ENCODE measurements around the gene LBH.

Gene LBH

DNA sequence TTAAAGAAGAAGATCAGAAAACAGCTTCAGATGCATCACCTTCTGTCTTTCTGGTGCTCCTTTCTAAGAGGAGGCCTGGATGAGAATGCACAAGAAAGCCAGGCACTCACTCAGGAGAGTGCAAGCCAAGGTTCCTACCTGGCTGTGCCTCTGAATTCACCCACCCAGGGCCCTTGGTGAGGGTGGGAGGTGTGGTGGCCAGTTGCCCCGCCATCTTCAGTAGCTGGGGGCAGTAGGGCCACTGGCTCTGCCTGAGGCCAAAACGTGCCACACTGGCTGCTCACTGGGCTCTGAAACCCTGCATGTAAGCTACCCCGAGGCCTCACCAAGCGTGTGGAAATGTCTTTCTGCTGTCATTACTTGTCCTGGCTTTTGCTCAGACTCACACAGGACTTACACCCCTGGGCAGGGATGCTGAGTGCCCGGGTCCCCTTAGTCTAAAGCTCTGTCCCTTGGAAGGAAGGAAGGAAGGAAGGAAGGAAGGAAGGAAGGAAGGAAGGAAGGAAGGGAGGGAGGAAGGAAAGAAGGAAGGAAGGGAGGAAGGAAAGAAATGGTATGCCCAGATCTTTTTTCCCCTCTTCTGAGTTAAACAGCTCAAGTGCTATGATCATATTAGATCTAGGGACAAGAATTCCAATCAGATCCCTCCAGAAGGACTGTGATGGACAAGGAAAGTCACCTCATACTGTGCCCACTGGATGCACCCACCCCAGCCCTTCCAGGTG, 8.5 kb upstream of the LBH start:
- H3K27ac Mint-ChIP-seq: no peak overlapping the region
- no peak for DNase-seq
- H3K36me3 Mint-ChIP-seq: no peaks in the 10 kb centered on the region
- no peak for ATAC-seq (replicated peaks)
- H3K9me3 Mint-ChIP-seq: no peaks in the 10 kb centered on the region
- peaks cover 41 to 56% of the 10 kb centered on the region in 2 donors for H3K4me1 Mint-ChIP-seq
- H3K27me3 Mint-ChIP-seq: no peaks in the 10 kb centered on the region
- H3K4me3 Mint-ChIP-seq: no peak overlapping the region

- Mint-ChIP-seq H3K9me3 (no peaks in the 10 kb centered on the region), H3K27me3 (no peaks in the 10 kb centered on the region), H3K36me3 (no peaks in the 10 kb centered on the region), H3K27ac (peak overlapping the region; percentile 15), H3K4me1 (peaks cover 41 to 52% of the 10 kb centered on the region in 2 donors), H3K4me3 (no peak overlapping the region)
- DNase-seq (no peak), ATAC-seq (replicated peaks) (peak; percentile 79 to 82)
Observed at GRCh38 chr2:30223413-30223874, 7.9 kb upstream of the LBH start.

DNA sequence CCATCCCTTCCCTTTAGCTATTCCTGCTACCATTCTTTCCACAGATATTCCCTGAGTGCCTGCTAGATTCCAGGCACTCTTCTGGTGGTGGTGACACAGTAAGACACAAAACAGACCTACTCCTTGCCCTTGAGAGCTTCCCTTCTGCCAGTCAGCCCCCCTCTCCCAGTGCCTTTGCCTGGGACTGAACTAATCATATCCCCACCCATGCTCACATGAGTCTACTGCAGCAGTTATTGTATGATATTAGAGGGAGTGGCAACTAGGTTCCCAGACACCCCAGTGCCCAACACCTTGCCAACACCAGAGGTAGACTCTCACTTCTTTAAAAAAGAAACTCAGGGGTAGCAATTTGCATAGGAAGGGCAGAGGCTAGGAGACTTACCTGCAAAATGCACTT, 7.2 kb upstream of the LBH start:
- H3K9me3 Mint-ChIP-seq: no peaks in the 10 kb centered on the region
- peaks cover 41 to 52% of the 10 kb centered on the region in 2 donors for H3K4me1 Mint-ChIP-seq
- ATAC-seq (replicated peaks) (peak; percentile 8 to 10), DNase-seq (no peak)
- H3K4me3 Mint-ChIP-seq: peak overlapping the region; percentile 54 to 90
- H3K27me3 Mint-ChIP-seq: no peaks in the 10 kb centered on the region
- H3K36me3 Mint-ChIP-seq: no peaks in the 10 kb centered on the region
- H3K27ac Mint-ChIP-seq: peak overlapping the region; percentile 63

- H3K9me3 Mint-ChIP-seq: no peaks in the 10 kb centered on the region
- H3K36me3 Mint-ChIP-seq: no peaks in the 10 kb centered on the region
- peak overlapping the region; percentile 90 to 92 for H3K4me3 Mint-ChIP-seq
- ATAC-seq (replicated peaks): peak; percentile 54 to 58
- H3K4me1 Mint-ChIP-seq: peaks cover 43 to 60% of the 10 kb centered on the region in 2 donors
- peak overlapping the region; percentile 99 for H3K27ac Mint-ChIP-seq
- no peaks in the 10 kb centered on the region for H3K27me3 Mint-ChIP-seq
- DNase-seq: peak; percentile 21
Observed at GRCh38 chr2:30225131-30225762, 6.1 kb upstream of the LBH start.

GRCh38 chr2:30226144-30227032, 4.9 kb upstream of the LBH start:
- DNase-seq (no peak), ATAC-seq (replicated peaks) (no peak)
- Mint-ChIP-seq H3K27me3 (no peaks in the 10 kb centered on the region), H3K4me3 (peak overlapping the region; percentile 90 to 92), H3K36me3 (no peaks in the 10 kb centered on the region), H3K9me3 (no peaks in the 10 kb centered on the region), H3K27ac (peak overlapping the region; percentile 99), H3K4me1 (peaks cover 49 to 67% of the 10 kb centered on the region in 2 donors)

- Mint-ChIP-seq H3K4me3 (peak overlapping the region; percentile 60 to 71), H3K4me1 (peaks cover 37 to 61% of the 10 kb centered on the region in 2 donors), H3K9me3 (no peaks in the 10 kb centered on the region), H3K27ac (peak overlapping the region; percentile 16), H3K27me3 (no peaks in the 10 kb centered on the region), H3K36me3 (peaks cover 3 to 8% of the 10 kb centered on the region in 2 donors)
- no peak for ATAC-seq (replicated peaks)
- no peak for DNase-seq
Observed at GRCh38 chr2:30229596-30229995, 1.7 kb upstream of the LBH start.

GRCh38 chr2:30230497-30231211, 680 bp upstream of the LBH start:
- Mint-ChIP-seq H3K4me1 (peaks cover 37 to 61% of the 10 kb centered on the region in 2 donors), H3K4me3 (peak overlapping the region; percentile 90 to 98), H3K9me3 (no peaks in the 10 kb centered on the region), H3K27me3 (no peaks in the 10 kb centered on the region), H3K27ac (peak overlapping the region; percentile 88), H3K36me3 (peaks cover 3 to 17% of the 10 kb centered on the region in 2 donors)
- ATAC-seq (replicated peaks) (peak; percentile 33), DNase-seq (no peak)

DNA sequence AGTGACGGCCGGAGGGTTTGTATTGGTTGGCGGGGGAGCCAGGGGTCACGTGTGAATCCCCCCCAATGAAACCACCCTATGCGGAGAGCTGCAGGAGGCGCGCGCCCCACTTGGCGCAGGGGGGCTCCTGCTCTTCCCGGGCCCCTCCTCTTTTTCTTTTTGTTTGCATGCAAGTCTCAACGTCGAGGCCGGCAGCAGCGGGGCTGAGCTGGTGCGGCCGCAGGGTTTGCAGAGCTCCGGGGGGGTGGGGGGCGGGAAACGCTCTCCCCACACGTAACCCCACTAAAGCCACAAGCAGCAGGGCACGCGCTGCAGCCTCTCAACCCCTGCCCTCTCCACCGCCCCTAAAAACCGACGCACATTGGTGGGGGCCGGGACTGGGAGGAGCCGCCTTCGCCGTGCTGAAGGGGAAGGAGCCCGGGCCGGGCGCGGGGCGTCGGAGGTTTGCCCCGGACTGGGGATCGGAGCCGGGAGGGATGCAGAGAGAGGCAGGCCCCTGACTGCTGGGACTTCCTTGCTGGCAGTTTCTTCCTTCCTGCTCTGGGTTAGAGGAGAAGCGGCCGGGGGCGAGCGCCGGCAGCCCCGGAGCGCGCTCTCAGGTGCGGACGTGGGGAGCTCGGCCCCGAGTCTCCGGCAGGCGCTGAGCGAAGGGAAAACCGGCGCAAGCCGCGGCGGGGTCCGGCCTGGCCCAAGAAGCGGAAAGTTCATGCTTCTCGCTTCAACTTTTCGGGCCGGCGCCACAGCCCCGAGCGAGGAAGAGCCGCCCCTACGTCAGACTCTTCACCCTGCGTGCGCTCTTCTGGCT, 864 bp downstream of the LBH start:
- DNase-seq (peak; percentile 69), ATAC-seq (replicated peaks) (peak; percentile 47 to 58)
- peaks cover 18 to 32% of the 10 kb centered on the region in 2 donors for H3K36me3 Mint-ChIP-seq
- H3K27ac Mint-ChIP-seq: peak overlapping the region; percentile 91
- no peaks in the 10 kb centered on the region for H3K27me3 Mint-ChIP-seq
- H3K4me3 Mint-ChIP-seq: peak overlapping the region; percentile 92 to 98
- H3K9me3 Mint-ChIP-seq: no peaks in the 10 kb centered on the region
- peaks cover 37 to 61% of the 10 kb centered on the region in 2 donors for H3K4me1 Mint-ChIP-seq

GRCh38 chr2:30232801-30233130, 1.4 kb downstream of the LBH start:
- Mint-ChIP-seq H3K27ac (peak overlapping the region; percentile 91), H3K9me3 (no peaks in the 10 kb centered on the region), H3K4me1 (peaks cover 43 to 65% of the 10 kb centered on the region in 2 donors), H3K4me3 (peak overlapping the region; percentile 92 to 98), H3K27me3 (no peaks in the 10 kb centered on the region), H3K36me3 (peaks cover 24 to 37% of the 10 kb centered on the region in 2 donors)
- ATAC-seq (replicated peaks): peak; percentile 4 to 5
- DNase-seq: peak; percentile 16

DNA sequence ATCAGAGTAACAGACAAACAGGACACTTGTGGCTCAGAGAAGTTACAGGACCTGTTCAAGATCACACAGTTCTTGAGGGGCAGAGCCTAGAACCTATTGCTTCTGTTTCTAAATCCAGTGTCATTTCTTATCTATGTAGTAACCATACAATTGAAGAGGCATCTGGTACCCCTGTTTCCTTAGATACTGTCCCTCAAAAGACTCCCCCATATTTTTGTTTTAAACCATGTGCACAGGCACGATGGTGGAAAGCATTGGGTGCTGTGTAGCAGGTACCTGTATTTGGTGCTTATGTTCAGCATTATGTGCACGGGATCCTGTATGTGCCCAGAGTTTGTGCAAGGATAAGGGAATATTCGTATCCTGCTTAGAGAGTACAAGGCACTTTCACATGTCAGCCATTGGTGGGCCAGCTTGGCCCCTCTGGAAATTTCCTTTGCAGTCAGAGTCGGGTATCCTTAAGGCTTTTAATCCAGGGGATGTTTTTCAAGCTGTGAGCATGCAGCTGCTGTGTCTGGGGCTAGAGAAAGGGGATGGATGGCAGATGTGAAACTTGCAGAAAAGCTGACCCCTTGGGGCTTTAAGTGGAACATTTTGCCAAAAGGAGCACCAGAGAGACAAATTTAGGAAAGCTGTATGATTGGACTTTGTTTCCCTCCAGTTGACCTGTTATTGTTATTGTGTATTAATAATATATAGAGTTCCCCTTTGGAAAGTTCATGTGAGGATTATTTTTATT, 2.1 kb downstream of the LBH start:
- peak overlapping the region; percentile 92 to 98 for H3K4me3 Mint-ChIP-seq
- ATAC-seq (replicated peaks) (no peak), DNase-seq (no peak)
- peaks cover 50 to 72% of the 10 kb centered on the region in 2 donors for H3K4me1 Mint-ChIP-seq
- H3K36me3 Mint-ChIP-seq: peaks cover 30 to 43% of the 10 kb centered on the region in 2 donors
- H3K27me3 Mint-ChIP-seq: no peaks in the 10 kb centered on the region
- peak overlapping the region; percentile 91 for H3K27ac Mint-ChIP-seq
- H3K9me3 Mint-ChIP-seq: no peaks in the 10 kb centered on the region

DNA sequence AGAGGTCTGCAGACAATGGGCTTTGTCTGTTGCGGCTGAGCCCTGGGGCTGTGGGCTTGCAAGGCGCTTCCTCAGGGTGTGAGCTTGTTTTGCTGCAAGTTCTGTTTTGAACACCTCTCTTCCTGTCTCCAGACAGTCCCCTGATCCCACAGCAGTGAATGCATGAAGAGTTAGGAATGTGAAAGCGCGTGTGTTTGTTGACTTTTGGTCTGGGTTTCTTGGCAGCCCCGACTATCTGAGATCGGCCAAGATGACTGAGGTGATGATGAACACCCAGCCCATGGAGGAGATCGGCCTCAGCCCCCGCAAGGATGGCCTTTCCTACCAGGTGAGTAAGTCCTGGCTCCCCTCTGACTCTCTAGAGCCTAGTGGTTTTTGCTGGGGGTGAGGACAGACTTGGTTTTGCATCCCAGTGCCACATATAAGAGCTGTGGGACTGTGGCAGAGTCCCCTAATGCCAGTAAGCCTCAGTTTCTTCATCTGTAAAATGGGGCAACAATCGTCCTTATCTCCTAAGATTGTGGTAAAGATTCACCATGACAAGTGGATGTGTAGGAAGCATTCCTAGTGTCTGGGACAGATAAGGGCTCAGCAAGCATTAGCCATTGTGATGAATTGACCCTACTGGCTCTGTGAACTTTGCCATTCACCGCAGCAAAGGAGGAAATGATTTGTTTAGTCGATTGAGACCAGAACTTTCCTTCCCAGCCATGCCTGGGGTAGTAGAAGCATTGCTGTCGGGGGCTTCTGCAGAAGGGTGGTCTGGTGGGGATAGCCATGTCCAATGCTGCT, 3.0 kb downstream of the LBH start:
- ATAC-seq (replicated peaks): no peak
- Mint-ChIP-seq H3K4me1 (peaks cover 57 to 81% of the 10 kb centered on the region in 2 donors), H3K27ac (peak overlapping the region; percentile 81), H3K36me3 (peaks cover 37 to 52% of the 10 kb centered on the region in 2 donors), H3K4me3 (peak overlapping the region; percentile 92 to 98), H3K9me3 (peaks cover 4 to 5% of the 10 kb centered on the region in 2 donors), H3K27me3 (no peaks in the 10 kb centered on the region)
- DNase-seq: no peak

Data from stimulated activated naive B cell treated with anti-CD40 and anti-IgM and Interleukin-4, amounts not matched to agents 10 μg/mL and 1 μg/mL and 100 μg/mL, for 72 hours (primary cell).